Measurements from ENCODE around the gene INTS3. TPM values are rescaled to one million over a fixed set of nuclear protein-coding genes. Genes with fewer than 3 reads are reported as not detected.

INTS3 gene
- total and polyA plus RNA-seq, 8 donors: 50.5 to 131 (median 111) TPM

- H3K36me3 ChIP-seq: no peaks in the 10 kb centered on the region
- intact Hi-C loops (cut with DNase I): no loop called here
- TF ChIP-seq CTCF (IDR thresholded peaks at IDR 0.05): no peak
- peak overlapping the region; percentile 91 to 96 for H3K27ac ChIP-seq
- peak overlapping the region; percentile 73 to 86 for H3K4me3 ChIP-seq
- H3K27me3 ChIP-seq: no peaks in the 10 kb centered on the region
- DNase-seq (peak; percentile 35 to 84 (median 52)), ATAC-seq (peak; percentile 11)
- no peaks in the 10 kb centered on the region for H3K9me3 ChIP-seq
- H3K4me1 ChIP-seq: peaks cover 9 to 35% of the 10 kb centered on the region in 2 donors
Measured at GRCh38 chr1:153728305-153729066, 636 bp downstream of the INTS3 start.

- no peaks in the 10 kb centered on the region for H3K9me3 ChIP-seq
- peaks cover 18 to 55% of the 10 kb centered on the region in 2 donors for H3K4me1 ChIP-seq
- no peaks in the 10 kb centered on the region for H3K36me3 ChIP-seq
- TF ChIP-seq CTCF (IDR thresholded peaks at IDR 0.05): no peak
- intact Hi-C loops (cut with DNase I): no loop called here
- peak overlapping the region; percentile 30 to 96 for H3K27ac ChIP-seq
- H3K27me3 ChIP-seq: no peaks in the 10 kb centered on the region
- ATAC-seq (no peak), DNase-seq (no peak)
- no peak overlapping the region for H3K4me3 ChIP-seq
Measured at GRCh38 chr1:153730468-153730988, 2.7 kb downstream of the INTS3 start.

- TF ChIP-seq CTCF (IDR thresholded peaks at IDR 0.05): no peak
- no peak overlapping the region for H3K4me3 ChIP-seq
- H3K27me3 ChIP-seq: no peaks in the 10 kb centered on the region
- H3K9me3 ChIP-seq: no peaks in the 10 kb centered on the region
- intact Hi-C loops (cut with DNase I): no loop called here
- peaks cover 0 to 12% of the 10 kb centered on the region in 2 donors for H3K36me3 ChIP-seq
- peak overlapping the region; percentile 62 to 84 for H3K27ac ChIP-seq
- peak; percentile 82 for ATAC-seq
- peak in 1 of 4 donors; percentile 7 for DNase-seq
- peaks cover 17 to 57% of the 10 kb centered on the region in 2 donors for H3K4me1 ChIP-seq
Measured at GRCh38 chr1:153733970-153734369, 6.1 kb downstream of the INTS3 start.

GRCh38 chr1:153734396-153735089 lies 6.7 kb downstream of the INTS3 start:
- no peak overlapping the region for H3K4me3 ChIP-seq
- H3K36me3 ChIP-seq: peaks cover 0 to 18% of the 10 kb centered on the region in 2 donors
- no peak for TF ChIP-seq CTCF (IDR thresholded peaks at IDR 0.05)
- H3K9me3 ChIP-seq: no peaks in the 10 kb centered on the region
- intact Hi-C loops (cut with DNase I): no loop called here
- ATAC-seq (peak; percentile 37), DNase-seq (no peak)
- H3K27ac ChIP-seq: peak overlapping the region; percentile 62 to 84
- peaks cover 11 to 51% of the 10 kb centered on the region in 2 donors for H3K4me1 ChIP-seq
- H3K27me3 ChIP-seq: no peaks in the 10 kb centered on the region

- no peak for TF ChIP-seq CTCF (IDR thresholded peaks at IDR 0.05)
- Histone ChIP-seq H3K4me3 (no peak overlapping the region), H3K27ac (peak overlapping the region; percentile 62 to 84), H3K4me1 (peaks cover 9 to 46% of the 10 kb centered on the region in 2 donors), H3K9me3 (no peaks in the 10 kb centered on the region), H3K27me3 (no peaks in the 10 kb centered on the region), H3K36me3 (peaks cover 0 to 23% of the 10 kb centered on the region in 2 donors)
- intact Hi-C loops (cut with DNase I): no loop called here
- DNase-seq (no peak), ATAC-seq (no peak)
Measured at GRCh38 chr1:153735090-153735420, 7.2 kb downstream of the INTS3 start.

Measured in left lung (tissue), 10 donors.